ENCODE measurements around the gene AUTS2.

GRCh38 chr7:70523989-70524351 is 925.7 kb downstream of the AUTS2 start:
- no peak for TF ChIP-seq CTCF (IDR thresholded peaks at IDR 0.05)
- no peak for TF ChIP-seq SIN3A (IDR thresholded peaks at IDR 0.05; ENCODE audit: borderline replicate concordance, insufficient read depth, low read depth, low read length)
- TF ChIP-seq REST (IDR thresholded peaks at IDR 0.05; ENCODE audit: insufficient read depth in 1 of 2, low read depth in 2 of 2, low read length in 1 of 2): no peak
- TF ChIP-seq TCF7L2 (IDR thresholded peaks at IDR 0.05; ENCODE audit: low read depth, low read length): no peak
- no peak for TF ChIP-seq POLR2AphosphoS5 (IDR thresholded peaks at IDR 0.05; ENCODE audit: low read depth, low read length)

Data from Panc1 (cell line).